Astrocyte of the spinal cord (primary cell): ENCODE data around the gene SAXO2.
"Not testable (repeated sequence)": the region's sequence is repeated elsewhere in the genome, so short reads cannot be mapped to it uniquely, and the experiment has no call there.

Source experiments
- DNase-seq: peaks from one replicate; pipeline ENCODE4 v3.0.0; 2011; ENCODE audit warnings: low read depth, low spot score
- H3K4me3 ChIP-seq: 2 replicates; pipeline ENCODE4 v1.5.1; 2011; ENCODE audit warnings: low read depth, mild to moderate bottlenecking, low read length, moderate library complexity
- CTCF ChIP-seq: IDR thresholded peaks from 2 replicates; pipeline ENCODE4 v1.5.1; 2012; ENCODE audit warnings: low read depth, mild to moderate bottlenecking, low read length, inconsistent platforms
- in situ Hi-C: cut with HindIII; loops from 2 replicates; pipeline ENCODE4 v1.10.0; 2017; ENCODE audit warnings: low sequenced_read_pairs

The SAXO2 gene

DNA sequence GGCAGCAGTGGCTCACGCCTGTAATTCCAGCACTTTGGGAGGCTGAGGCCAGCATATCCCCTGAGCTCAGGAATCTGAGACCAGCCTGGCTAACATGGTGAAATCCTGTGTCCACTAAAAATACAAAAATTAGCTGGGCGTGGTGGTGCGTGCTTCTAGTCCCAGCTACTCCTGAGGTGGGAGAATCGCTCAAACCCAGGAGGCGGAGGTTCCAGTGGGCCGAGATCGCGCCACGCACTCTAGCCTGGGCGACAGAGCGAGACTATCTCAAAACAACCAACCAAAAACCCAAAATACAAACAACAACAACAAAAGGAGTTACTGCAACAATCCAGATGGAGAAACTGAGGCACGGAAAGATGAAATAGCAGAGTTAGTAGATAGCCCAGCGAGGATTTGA, 35.4 kb downstream of the SAXO2 start:
- H3K4me3 ChIP-seq: no peak overlapping the region
- DNase-seq: no peak
- in situ Hi-C loops: no loop called here
- TF ChIP-seq CTCF: no peak

GRCh38 chr15:82298520-82298919, 35.9 kb downstream of the SAXO2 start:
- TF ChIP-seq CTCF: no peak
- in situ Hi-C loops: no loop called here
- H3K4me3 ChIP-seq: no peak overlapping the region
- DNase-seq: no peak

DNA sequence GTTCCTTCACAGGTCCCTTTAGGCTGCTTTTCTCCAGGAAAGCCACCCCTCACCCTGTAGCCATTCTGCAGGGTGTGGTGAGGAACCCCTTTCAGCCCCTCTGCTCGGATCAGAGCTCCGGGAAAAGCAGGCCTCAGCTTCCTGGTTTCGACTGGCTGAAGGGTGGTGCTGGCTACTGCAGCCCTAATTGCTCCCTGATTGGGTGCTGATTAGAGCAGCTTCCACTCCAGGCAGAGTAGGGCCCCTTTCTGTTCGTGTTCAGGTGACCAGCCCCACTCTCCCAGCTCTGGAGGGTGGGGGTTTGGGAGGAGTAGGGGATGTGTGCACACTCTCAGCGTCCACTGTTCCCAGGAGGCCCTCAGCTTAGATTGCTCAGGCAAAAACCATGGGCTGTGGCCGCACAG, 36.9 kb downstream of the SAXO2 start:
- in situ Hi-C loops, H3K4me3 ChIP-seq, DNase-seq: not testable (repeated sequence)

GRCh38 chr15:82300326-82300725, 37.7 kb downstream of the SAXO2 start:
- DNase-seq, in situ Hi-C loops, H3K4me3 ChIP-seq: not testable (repeated sequence)

- no peak for TF ChIP-seq CTCF
- in situ Hi-C loops: no loop called here
- no peak overlapping the region for H3K4me3 ChIP-seq
- DNase-seq: no peak
These were observed 38.3 kb downstream of the SAXO2 start for GRCh38 chr15:82300883-82301282.

DNA sequence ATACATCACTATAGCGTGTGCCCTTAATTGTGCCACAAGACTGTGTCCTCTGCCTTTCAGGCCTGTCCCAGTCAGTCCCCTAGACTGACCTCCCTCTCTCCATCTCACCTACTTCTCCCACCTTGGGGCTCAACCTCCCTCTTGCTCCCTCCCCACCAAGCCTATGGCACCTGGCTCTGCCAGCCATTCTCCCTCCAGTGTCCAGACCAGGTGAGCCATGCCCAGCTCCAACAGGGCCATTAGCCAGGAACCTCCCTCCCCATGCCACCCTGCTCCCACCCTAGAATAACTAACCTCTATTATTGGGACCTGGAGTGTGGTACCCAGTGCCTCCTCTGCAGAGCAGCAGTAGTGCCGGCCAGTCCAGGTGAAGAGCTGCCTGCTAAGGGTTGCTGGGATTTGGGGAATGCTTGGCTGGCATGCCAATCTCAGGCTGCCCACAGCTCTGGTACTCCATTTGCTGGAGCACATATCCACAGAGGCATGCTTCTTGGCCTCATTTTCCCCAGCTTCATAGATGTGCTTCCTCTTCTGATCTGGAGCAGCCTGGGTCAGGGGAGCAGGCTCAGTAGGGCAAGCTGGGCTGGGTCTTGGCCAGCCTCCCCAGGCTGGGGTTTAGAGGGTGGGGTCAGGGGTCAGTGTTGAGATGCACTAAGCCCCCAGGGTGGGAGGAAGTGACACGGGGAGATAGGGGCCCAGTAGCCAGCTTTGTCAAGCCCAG, 38.8 kb downstream of the SAXO2 start:
- TF ChIP-seq CTCF: no peak
- H3K4me3 ChIP-seq: no peak overlapping the region
- no peak for DNase-seq
- in situ Hi-C loops: no loop called here

DNA sequence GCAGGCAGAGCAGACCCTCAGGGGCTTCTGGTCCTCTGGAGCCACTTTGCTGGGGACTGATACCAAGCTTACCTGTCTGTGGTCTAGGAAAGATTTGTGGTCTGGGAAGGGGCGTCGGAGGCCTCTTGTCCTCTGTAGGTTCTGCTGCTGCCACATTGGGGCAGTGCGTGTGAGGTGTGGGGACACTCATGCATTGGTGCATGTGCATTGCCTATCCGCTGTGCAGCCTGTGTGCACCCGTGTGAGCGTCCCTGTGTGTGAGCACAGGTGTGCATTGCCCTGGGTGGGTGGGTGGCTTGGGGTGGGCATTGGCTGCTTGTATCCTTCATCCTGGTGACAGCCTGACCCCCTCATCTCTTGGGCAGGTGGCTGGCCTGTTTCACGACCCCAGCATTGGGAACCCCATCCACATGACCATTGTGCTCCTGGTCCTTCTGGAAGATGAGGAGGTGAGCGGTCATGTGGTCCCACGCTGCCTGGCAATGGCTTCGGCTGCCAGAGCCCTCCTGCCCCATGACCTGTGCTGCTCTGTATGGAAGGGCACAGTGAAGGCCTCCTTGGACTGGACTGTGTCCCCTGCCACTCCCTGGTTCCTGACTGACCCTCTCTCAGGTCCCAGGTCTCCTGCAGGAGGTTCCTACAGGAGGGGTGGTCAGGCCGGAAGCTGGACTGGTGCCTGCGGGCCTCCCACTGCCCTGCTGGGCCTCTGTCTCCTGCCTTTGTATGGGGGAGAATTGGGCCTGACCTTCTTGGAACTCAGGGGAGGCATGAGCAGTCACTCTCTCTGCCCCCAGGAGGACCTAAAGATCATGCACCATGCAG, 41.5 kb downstream of the SAXO2 start:
- in situ Hi-C loops: no loop called here
- DNase-seq: no peak
- no peak overlapping the region for H3K4me3 ChIP-seq
- TF ChIP-seq CTCF: no peak
